GM10266 (cell line): ENCODE measurements around the gene SPRR3.
A peak's percentile ranks its signal among the peaks of the same experiment; 100 is the strongest.

Experiments
- DNase-seq: peaks from one replicate; pipeline ENCODE4 v3.0.0; 2012; ENCODE audit errors: extremely low spot score
- CTCF ChIP-seq: IDR thresholded peaks from 2 replicates; pipeline ENCODE4 v1.5.1; 2012; ENCODE audit warnings: mild to moderate bottlenecking, low read depth; ENCODE audit not compliant: control insufficient read depth, insufficient read depth; ENCODE audit errors: missing control alignments

The SPRR3 gene

GRCh38 chr1:153028766-153029165, 27.2 kb downstream of the SPRR3 start:
- no peak for DNase-seq
- no peak for TF ChIP-seq CTCF

GRCh38 chr1:153030895-153031294, 29.3 kb downstream of the SPRR3 start, which contains the start of gene SPRR1B:
Gene SPRR1B, plus strand, starts transcription at chr1:153031203. Its CDS starts 1,143 bp downstream, at chr1:153032346.
- TF ChIP-seq CTCF = no peak
- no peak for DNase-seq

- no peak for TF ChIP-seq CTCF
- DNase-seq = no peak
These were observed 30.5 kb downstream of the SPRR3 start for GRCh38 chr1:153032073-153032472.

- peak; percentile 35 for TF ChIP-seq CTCF
- peak; percentile 6 for DNase-seq
These were observed 31.2 kb downstream of the SPRR3 start for GRCh38 chr1:153032677-153033308.

GRCh38 chr1:153035211-153035610, 33.7 kb downstream of the SPRR3 start:
- DNase-seq = no peak
- no peak for TF ChIP-seq CTCF

- no peak for DNase-seq
- no peak for TF ChIP-seq CTCF
These were observed 39.5 kb downstream of the SPRR3 start, which contains the start of gene SPRR2D for GRCh38 chr1:153040950-153041631. Gene SPRR2D, minus strand, starts transcription at chr1:153041120. Its CDS starts 774 bp downstream, at chr1:153040346.

- no peak for DNase-seq
- no peak for TF ChIP-seq CTCF
These were observed 47.7 kb downstream of the SPRR3 start for GRCh38 chr1:153049211-153049610.
